ENCODE measurements around the gene KDELR1.

Gene KDELR1

GRCh38 chr19:48370955-48371354 lies 20.4 kb downstream of the KDELR1 start:
- TF ChIP-seq CTCF (IDR thresholded peaks at IDR 0.05; ENCODE audit: low read depth, low read length, poor library complexity, severe bottlenecking) (no peak), EZH2phosphoT487 (IDR thresholded peaks at IDR 0.05; ENCODE audit: borderline replicate concordance, low read length) (no peak)
- H3K27me3 ChIP-seq (ENCODE audit: control insufficient read depth, low read length) = no peaks in the 10 kb centered on the region
- H3K4me2 ChIP-seq (ENCODE audit: low read length) = no peak overlapping the region
- H3K9me3 ChIP-seq (ENCODE audit: control insufficient read depth, insufficient read depth, low read length) = no peaks in the 10 kb centered on the region
- H3F3A ChIP-seq (ENCODE audit: control insufficient read depth, insufficient read depth) = no peaks in the 10 kb centered on the region
- H4K20me1 ChIP-seq (ENCODE audit: control insufficient read depth, insufficient read depth, low read depth, low read length) = no peaks in the 10 kb centered on the region
- no peaks in the 10 kb centered on the region for H3K9me2 ChIP-seq (replicated peaks; ENCODE audit: control insufficient read depth, low read length)
- no peaks in the 10 kb centered on the region for H3K79me2 ChIP-seq (ENCODE audit: control insufficient read depth, low read length)
- H3K4me3 ChIP-seq (ENCODE audit: low read length) = no peak overlapping the region
- no peaks in the 10 kb centered on the region for H3K4me1 ChIP-seq (ENCODE audit: control insufficient read depth, low read length)
- no peaks in the 10 kb centered on the region for H3K36me3 ChIP-seq (ENCODE audit: control insufficient read depth, low read length)
- no peak overlapping the region for H3K27ac ChIP-seq (ENCODE audit: low read depth, low read length)

GRCh38 chr19:48368936-48369335 lies 22.4 kb downstream of the KDELR1 start:
- Histone ChIP-seq H3K4me1 (ENCODE audit: control insufficient read depth, low read length) (peaks cover 8% of the 10 kb centered on the region), H3K79me2 (ENCODE audit: control insufficient read depth, low read length) (no peaks in the 10 kb centered on the region), H4K20me1 (ENCODE audit: control insufficient read depth, insufficient read depth, low read depth, low read length) (no peaks in the 10 kb centered on the region), H3K4me3 (ENCODE audit: low read length) (no peak overlapping the region), H3K9me3 (ENCODE audit: control insufficient read depth, insufficient read depth, low read length) (no peaks in the 10 kb centered on the region), H3K27ac (ENCODE audit: low read depth, low read length) (no peak overlapping the region), H3K36me3 (ENCODE audit: control insufficient read depth, low read length) (no peaks in the 10 kb centered on the region), H3K9me2 (replicated peaks; ENCODE audit: control insufficient read depth, low read length) (no peaks in the 10 kb centered on the region), H3F3A (ENCODE audit: control insufficient read depth, insufficient read depth) (no peaks in the 10 kb centered on the region), H3K4me2 (ENCODE audit: low read length) (no peak overlapping the region), H3K27me3 (ENCODE audit: control insufficient read depth, low read length) (no peaks in the 10 kb centered on the region)
- TF ChIP-seq EZH2phosphoT487 (IDR thresholded peaks at IDR 0.05; ENCODE audit: borderline replicate concordance, low read length) (no peak), CTCF (IDR thresholded peaks at IDR 0.05; ENCODE audit: low read depth, low read length, poor library complexity, severe bottlenecking) (no peak)

GRCh38 chr19:48367855-48368254 lies 23.5 kb downstream of the KDELR1 start:
- Histone ChIP-seq H3K27ac (ENCODE audit: low read depth, low read length) (no peak overlapping the region), H3K36me3 (ENCODE audit: control insufficient read depth, low read length) (no peaks in the 10 kb centered on the region), H3K4me1 (ENCODE audit: control insufficient read depth, low read length) (peaks cover 12% of the 10 kb centered on the region), H4K20me1 (ENCODE audit: control insufficient read depth, insufficient read depth, low read depth, low read length) (no peaks in the 10 kb centered on the region), H3K4me2 (ENCODE audit: low read length) (no peak overlapping the region), H3K79me2 (ENCODE audit: control insufficient read depth, low read length) (no peaks in the 10 kb centered on the region), H3F3A (ENCODE audit: control insufficient read depth, insufficient read depth) (no peaks in the 10 kb centered on the region), H3K4me3 (ENCODE audit: low read length) (no peak overlapping the region), H3K9me3 (ENCODE audit: control insufficient read depth, insufficient read depth, low read length) (no peaks in the 10 kb centered on the region), H3K27me3 (ENCODE audit: control insufficient read depth, low read length) (no peaks in the 10 kb centered on the region), H3K9me2 (replicated peaks; ENCODE audit: control insufficient read depth, low read length) (no peaks in the 10 kb centered on the region)
- TF ChIP-seq EZH2phosphoT487 (IDR thresholded peaks at IDR 0.05; ENCODE audit: borderline replicate concordance, low read length) (no peak), CTCF (IDR thresholded peaks at IDR 0.05; ENCODE audit: low read depth, low read length, poor library complexity, severe bottlenecking) (no peak)

- Histone ChIP-seq H3K79me2 (ENCODE audit: control insufficient read depth, low read length) (no peaks in the 10 kb centered on the region), H3K4me2 (ENCODE audit: low read length) (no peak overlapping the region), H3K27ac (ENCODE audit: low read depth, low read length) (no peak overlapping the region), H3F3A (ENCODE audit: control insufficient read depth, insufficient read depth) (no peaks in the 10 kb centered on the region), H3K4me1 (ENCODE audit: control insufficient read depth, low read length) (peaks cover 17% of the 10 kb centered on the region), H3K27me3 (ENCODE audit: control insufficient read depth, low read length) (no peaks in the 10 kb centered on the region), H3K4me3 (ENCODE audit: low read length) (no peak overlapping the region), H3K9me2 (replicated peaks; ENCODE audit: control insufficient read depth, low read length) (no peaks in the 10 kb centered on the region), H3K9me3 (ENCODE audit: control insufficient read depth, insufficient read depth, low read length) (no peaks in the 10 kb centered on the region), H4K20me1 (ENCODE audit: control insufficient read depth, insufficient read depth, low read depth, low read length) (no peaks in the 10 kb centered on the region), H3K36me3 (ENCODE audit: control insufficient read depth, low read length) (peaks cover 4% of the 10 kb centered on the region; the same call in 1 of the 2 replicates)
- TF ChIP-seq EZH2phosphoT487 (IDR thresholded peaks at IDR 0.05; ENCODE audit: borderline replicate concordance, low read length) = no peak
- TF ChIP-seq CTCF (IDR thresholded peaks at IDR 0.05; ENCODE audit: low read depth, low read length, poor library complexity, severe bottlenecking) = no peak
Measured at GRCh38 chr19:48365602-48366001, 25.7 kb downstream of the KDELR1 start.

Measured in DOHH2 (cell line).